Breast epithelium (tissue), 4 donors: Measurements from ENCODE around the gene PPFIA2. TPM values are rescaled to one million over a fixed set of nuclear protein-coding genes. Genes with fewer than 3 reads are reported as not detected.

Experiments
- DNase-seq, 2 donors: peaks; one replicate each; pipeline ENCODE4 v3.0.0-alpha.2; 2019; ENCODE audit warnings: low spot score in 2 of 2
- H3K27ac ChIP-seq, 2 donors: fragments of 200-600 bp; sonication (generic) in 1 of 2; one replicate each; pipeline ENCODE4 v1.5.1; 2016 to 2019; ENCODE audit warnings: mild to moderate bottlenecking in 1 of 2
- H3K27me3 ChIP-seq, 2 donors: fragments of 200-600 bp; sonication (generic) in 1 of 2; one replicate each; pipeline versions ENCODE4 v1.5.1 to v1.6.0; 2017 to 2019; ENCODE audit warnings: control low read depth in 1 of 2, mild to moderate bottlenecking in 1 of 2
- H3K36me3 ChIP-seq: fragments of 200-600 bp; one replicate; pipeline ENCODE4 v1.5.1; 2019
- H3K4me1 ChIP-seq, 2 donors: fragments of 200-600 bp; sonication (generic); one replicate each; pipeline ENCODE4 v1.5.1; 2016 to 2019; ENCODE audit warnings: control low read depth in 1 of 2
- H3K4me3 ChIP-seq, 3 donors: fragments of 200-600 bp; sonication (generic); 1 replicate in 2 of 3; 2 replicates in 1 of 3; pipeline ENCODE4 v1.5.1; 2016 to 2019; ENCODE audit warnings: mild to moderate bottlenecking in 3 of 3, moderate library complexity in 2 of 3
- H3K9me3 ChIP-seq, 2 donors: fragments of 200-600 bp; sonication (generic) in 1 of 2; one replicate each; pipeline ENCODE4 v1.5.1; 2016 to 2019; ENCODE audit warnings: control low read depth in 1 of 2
- CTCF ChIP-seq, 3 donors: fragments of 450-650 bp; IDR thresholded peaks; one replicate each; pipeline ENCODE4 v1.5.1; 2016 to 2017; ENCODE audit warnings: antibody characterized with exemption in 3 of 3, mild to moderate bottlenecking in 3 of 3, moderate library complexity in 3 of 3
- POLR2A ChIP-seq: fragments of 450-650 bp; IDR thresholded peaks from one replicate; pipeline ENCODE4 v1.6.1; 2016; ENCODE audit warnings: antibody characterized with exemption, mild to moderate bottlenecking, moderate library complexity
- POLR2AphosphoS5 ChIP-seq, 3 donors: sonication (generic); formaldehyde crosslinking; IDR thresholded peaks; one replicate each; pipeline ENCODE4 v1.6.1; 2017; ENCODE audit warnings: antibody characterized with exemption in 3 of 3
- intact Hi-C: fragments of 100-400 bp; cut with DNase I; formaldehyde crosslinking; loops from one replicate; pipeline ENCODE4 v1.15.1; 2023; ENCODE audit warnings: low total_unique reads
- total RNA-seq, 3 donors: library from RNA; depleted of rRNA; stranded (reverse); fragments of >200 nt; gene quantifications; one replicate each; pipeline ENCODE4 v1.1.0, GENCODE V29; 2016

PPFIA2 gene
- total RNA-seq, 3 donors from 2014 or later, result 0.44 to 3.8 (median 0.98) TPM

GRCh38 chr12:81297601-81298000, 461.5 kb downstream of the PPFIA2 start:
- TF ChIP-seq CTCF (IDR thresholded peaks at IDR 0.05) (no peak), POLR2AphosphoS5 (IDR thresholded peaks at IDR 0.05) (no peak), POLR2A (no peak)
- no peak overlapping the region for H3K27ac ChIP-seq
- intact Hi-C loops, result no loop called here
- no peaks in the 10 kb centered on the region for H3K9me3 ChIP-seq
- H3K4me3 ChIP-seq, result no peak overlapping the region
- H3K27me3 ChIP-seq, result no peaks in the 10 kb centered on the region
- no peaks in the 10 kb centered on the region for H3K4me1 ChIP-seq
- H3K36me3 ChIP-seq, result no peaks in the 10 kb centered on the region
- no peak for DNase-seq

GRCh38 chr12:81296556-81297305, 462.4 kb downstream of the PPFIA2 start:
- Histone ChIP-seq H3K4me3 (no peak overlapping the region), H3K9me3 (no peaks in the 10 kb centered on the region), H3K36me3 (no peaks in the 10 kb centered on the region), H3K4me1 (no peaks in the 10 kb centered on the region), H3K27ac (no peak overlapping the region), H3K27me3 (no peaks in the 10 kb centered on the region)
- TF ChIP-seq CTCF (IDR thresholded peaks at IDR 0.05) (no peak), POLR2AphosphoS5 (IDR thresholded peaks at IDR 0.05) (no peak), POLR2A (no peak)
- DNase-seq, result no peak
- intact Hi-C loops, result no loop called here

GRCh38 chr12:81295251-81295650, 463.9 kb downstream of the PPFIA2 start:
- Histone ChIP-seq H3K4me1 (no peaks in the 10 kb centered on the region), H3K27me3 (no peaks in the 10 kb centered on the region), H3K27ac (no peak overlapping the region), H3K9me3 (no peaks in the 10 kb centered on the region), H3K36me3 (no peaks in the 10 kb centered on the region), H3K4me3 (no peak overlapping the region)
- no peak for TF ChIP-seq POLR2A
- TF ChIP-seq POLR2AphosphoS5 (IDR thresholded peaks at IDR 0.05), result no peak
- no peak for TF ChIP-seq CTCF (IDR thresholded peaks at IDR 0.05)
- DNase-seq, result no peak
- intact Hi-C loops, result no loop called here

GRCh38 chr12:81294325-81295190, 464.6 kb downstream of the PPFIA2 start:
- Histone ChIP-seq H3K36me3 (no peaks in the 10 kb centered on the region), H3K9me3 (no peaks in the 10 kb centered on the region), H3K4me1 (no peaks in the 10 kb centered on the region), H3K27me3 (no peaks in the 10 kb centered on the region), H3K27ac (no peak overlapping the region), H3K4me3 (no peak overlapping the region)
- TF ChIP-seq POLR2AphosphoS5 (IDR thresholded peaks at IDR 0.05) (no peak), CTCF (IDR thresholded peaks at IDR 0.05) (no peak), POLR2A (no peak)
- no peak for DNase-seq
- intact Hi-C loops, result no loop called here

- intact Hi-C loops, result no loop called here
- no peak overlapping the region for H3K27ac ChIP-seq
- no peaks in the 10 kb centered on the region for H3K36me3 ChIP-seq
- H3K4me3 ChIP-seq, result no peak overlapping the region
- no peaks in the 10 kb centered on the region for H3K9me3 ChIP-seq
- H3K4me1 ChIP-seq, result no peaks in the 10 kb centered on the region
- no peak for DNase-seq
- TF ChIP-seq POLR2A, result no peak
- TF ChIP-seq POLR2AphosphoS5 (IDR thresholded peaks at IDR 0.05), result no peak
- TF ChIP-seq CTCF (IDR thresholded peaks at IDR 0.05), result no peak
- H3K27me3 ChIP-seq, result no peaks in the 10 kb centered on the region
Measured at GRCh38 chr12:81288651-81289050, 470.5 kb downstream of the PPFIA2 start.
